ENCODE data around the gene PCDHAC2. TPM values are rescaled to one million over a fixed set of nuclear protein-coding genes. Genes with fewer than 3 reads are reported as not detected.

PCDHAC2 gene
- total RNA-seq, 1 donor from 2014 or later: 10.0 TPM

GRCh38 chr5:141001844-141002604 lies 35.7 kb downstream of the PCDHAC2 start:
- TF ChIP-seq CTCF (IDR thresholded peaks at IDR 0.05): no peak
- Histone ChIP-seq H3K4me1 (no peaks in the 10 kb centered on the region), H3K9me3 (no peaks in the 10 kb centered on the region), H3K27me3 (no peaks in the 10 kb centered on the region), H3K36me3 (no peaks in the 10 kb centered on the region), H3K4me3 (peak overlapping the region; percentile 28), H3K27ac (peak overlapping the region; percentile 20)
- intact Hi-C loops (cut with DNase I): no loop called here
- ATAC-seq (peak; percentile 16), DNase-seq (peak; percentile 70)

GRCh38 chr5:141002605-141002965 lies 36.3 kb downstream of the PCDHAC2 start:
- Histone ChIP-seq H3K4me3 (no peak overlapping the region), H3K4me1 (no peaks in the 10 kb centered on the region)
- intact Hi-C loops (cut with DNase I): no loop called here

GRCh38 chr5:141003031-141003430 lies 36.8 kb downstream of the PCDHAC2 start:
- DNase-seq: no peak
- Histone ChIP-seq H3K36me3 (no peaks in the 10 kb centered on the region), H3K9me3 (no peaks in the 10 kb centered on the region), H3K27me3 (no peaks in the 10 kb centered on the region), H3K4me3 (no peak overlapping the region), H3K4me1 (no peaks in the 10 kb centered on the region), H3K27ac (no peak overlapping the region)
- no peak for ATAC-seq
- no peak for TF ChIP-seq CTCF (IDR thresholded peaks at IDR 0.05)
- intact Hi-C loops (cut with DNase I): no loop called here

More at GRCh38 chr5:141002605-141002965, 36.3 kb downstream of the PCDHAC2 start:
- H3K27me3 ChIP-seq: no peaks in the 10 kb centered on the region
- H3K36me3 ChIP-seq: no peaks in the 10 kb centered on the region
- H3K9me3 ChIP-seq: no peaks in the 10 kb centered on the region
- H3K27ac ChIP-seq: no peak overlapping the region
- ATAC-seq: no peak
- no peak for DNase-seq
- no peak for TF ChIP-seq CTCF (IDR thresholded peaks at IDR 0.05)

- peak overlapping the region; percentile 56 for H3K27ac ChIP-seq
- DNase-seq (peak; percentile 74), ATAC-seq (peak; percentile 98)
Observed at GRCh38 chr5:141003791-141004611, 37.7 kb downstream of the PCDHAC2 start.

GRCh38 chr5:141007791-141008190 lies 41.5 kb downstream of the PCDHAC2 start:
- H3K4me1 ChIP-seq: no peaks in the 10 kb centered on the region
- no peaks in the 10 kb centered on the region for H3K27me3 ChIP-seq
- no peak for DNase-seq
- no peaks in the 10 kb centered on the region for H3K9me3 ChIP-seq
- TF ChIP-seq CTCF (IDR thresholded peaks at IDR 0.05): no peak
- intact Hi-C loops (cut with DNase I): no loop called here
- H3K36me3 ChIP-seq: peaks cover 5% of the 10 kb centered on the region
- no peak overlapping the region for H3K4me3 ChIP-seq
- no peak for ATAC-seq
- H3K27ac ChIP-seq: no peak overlapping the region

More at GRCh38 chr5:141003791-141004611, 37.7 kb downstream of the PCDHAC2 start:
- Histone ChIP-seq H3K36me3 (no peaks in the 10 kb centered on the region), H3K9me3 (no peaks in the 10 kb centered on the region), H3K4me3 (no peak overlapping the region), H3K27me3 (no peaks in the 10 kb centered on the region), H3K4me1 (no peaks in the 10 kb centered on the region)
- intact Hi-C loops (cut with DNase I): no loop called here
- TF ChIP-seq CTCF (IDR thresholded peaks at IDR 0.05): no peak

Data from upper lobe of right lung (tissue), 1 donor.